A549 (cell line): ENCODE measurements around the gene RPL28.
A peak's percentile ranks its signal among the peaks of the same experiment; 100 is the strongest.

Source experiments
- GATA3 ChIP-seq: IDR thresholded peaks from 2 replicates; pipeline ENCODE4 v1.6.1; 2012; ENCODE audit warnings: borderline replicate concordance
- KDM5A ChIP-seq: fragments of 200-600 bp; sonication (generic); IDR thresholded peaks from 2 replicates; pipeline ENCODE4 v1.6.1; 2016; ENCODE audit warnings: antibody characterized with exemption, mild to moderate bottlenecking
- NFE2L2 ChIP-seq: fragments of 150-350 bp; conservative IDR thresholded peaks from 2 replicates; pipeline ENCODE4 v1.6.1; 2014; ENCODE audit warnings: low read length
- POLR2A ChIP-seq: IDR thresholded peaks from 2 replicates; pipeline ENCODE4 v1.6.1; 2012; ENCODE audit warnings: mild to moderate bottlenecking, low read length
- TF ChIP-seq, protein P1 (sequence below): fragments of >200 bp; sonication (Bioruptor Twin); formaldehyde crosslinking; IDR thresholded peaks from 3 replicates; pipeline ENCODE4 v1.5.1; 2016

DNA sequence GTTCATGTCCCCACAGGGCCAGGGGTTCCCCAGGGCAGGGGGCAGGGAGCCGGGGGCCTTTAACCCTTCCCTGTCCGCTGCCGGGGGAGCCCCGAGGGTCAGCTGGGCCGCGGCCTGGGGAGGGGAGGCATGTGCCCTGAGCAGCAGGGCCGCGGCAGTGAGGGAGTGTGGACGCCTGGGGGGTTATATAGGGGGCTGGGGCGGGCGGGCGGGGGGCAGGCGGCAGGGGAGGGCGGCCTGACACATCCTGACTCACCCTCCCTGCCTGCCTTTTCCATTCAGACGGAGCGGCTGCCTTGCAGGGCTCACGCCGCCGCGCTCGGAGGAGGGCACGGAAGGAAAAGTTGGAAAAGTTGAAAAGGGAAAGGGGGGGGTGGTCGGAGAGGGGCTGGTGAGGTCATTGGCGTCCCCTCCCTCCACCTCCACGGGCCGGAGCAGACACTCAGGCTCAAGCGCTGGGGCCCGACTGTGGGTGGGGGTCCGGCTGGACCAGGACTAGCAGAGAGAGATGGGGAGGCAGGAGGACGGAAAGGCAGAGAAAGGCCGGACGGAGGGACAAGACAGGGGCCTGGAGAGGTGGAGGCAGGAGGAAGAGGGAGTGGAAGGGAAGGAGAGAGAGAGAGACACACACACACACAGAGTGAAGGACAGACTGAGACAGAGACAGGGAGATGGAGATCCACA lies 15.3 kb upstream of the RPL28 start, which contains the start of gene IL11:
- 0 out of 2 replicates have a peak, but pooled peaks have one; percentile 29 for TF ChIP-seq GATA3
- no peak for TF ChIP-seq NFE2L2
- TF ChIP-seq POLR2A, result peak; percentile 82
- TF ChIP-seq, protein P1, sequence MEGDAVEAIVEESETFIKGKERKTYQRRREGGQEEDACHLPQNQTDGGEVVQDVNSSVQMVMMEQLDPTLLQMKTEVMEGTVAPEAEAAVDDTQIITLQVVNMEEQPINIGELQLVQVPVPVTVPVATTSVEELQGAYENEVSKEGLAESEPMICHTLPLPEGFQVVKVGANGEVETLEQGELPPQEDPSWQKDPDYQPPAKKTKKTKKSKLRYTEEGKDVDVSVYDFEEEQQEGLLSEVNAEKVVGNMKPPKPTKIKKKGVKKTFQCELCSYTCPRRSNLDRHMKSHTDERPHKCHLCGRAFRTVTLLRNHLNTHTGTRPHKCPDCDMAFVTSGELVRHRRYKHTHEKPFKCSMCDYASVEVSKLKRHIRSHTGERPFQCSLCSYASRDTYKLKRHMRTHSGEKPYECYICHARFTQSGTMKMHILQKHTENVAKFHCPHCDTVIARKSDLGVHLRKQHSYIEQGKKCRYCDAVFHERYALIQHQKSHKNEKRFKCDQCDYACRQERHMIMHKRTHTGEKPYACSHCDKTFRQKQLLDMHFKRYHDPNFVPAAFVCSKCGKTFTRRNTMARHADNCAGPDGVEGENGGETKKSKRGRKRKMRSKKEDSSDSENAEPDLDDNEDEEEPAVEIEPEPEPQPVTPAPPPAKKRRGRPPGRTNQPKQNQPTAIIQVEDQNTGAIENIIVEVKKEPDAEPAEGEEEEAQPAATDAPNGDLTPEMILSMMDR, result no peak
- TF ChIP-seq KDM5A, result no peak
